Mesendoderm (in vitro differentiated cells): ENCODE results near the gene APBA2.

Source experiments
- DNase-seq: peaks from one replicate; pipeline ENCODE4 v3.0.0; 2013
- H2AK5ac ChIP-seq: 2 replicates; pipeline ENCODE4 v1.6.1; 2013; ENCODE audit warnings: low read length, inconsistent platforms
- H2BK120ac ChIP-seq: 2 replicates; pipeline ENCODE4 v1.6.1; 2013; ENCODE audit warnings: low read depth, mild to moderate bottlenecking, low read length, moderate library complexity, mixed read lengths
- H2BK15ac ChIP-seq: replicated peaks from 2 replicates; pipeline ENCODE4 v1.6.1; 2013; ENCODE audit warnings: low read depth, mild to moderate bottlenecking, moderate library complexity
- H2BK5ac ChIP-seq: 2 replicates; pipeline ENCODE4 v1.6.1; 2013; ENCODE audit warnings: low read length, inconsistent platforms
- H3K18ac ChIP-seq: 2 replicates; pipeline ENCODE4 v1.6.1; 2013; ENCODE audit warnings: mild to moderate bottlenecking, low read length, mixed read lengths
- H3K23ac ChIP-seq: one replicate; pipeline ENCODE4 v1.6.1; 2013; ENCODE audit warnings: low read length
- H3K27ac ChIP-seq: 2 replicates; pipeline ENCODE4 v1.5.1; 2013; ENCODE audit warnings: low read depth, mild to moderate bottlenecking, inconsistent platforms, low read length, moderate library complexity
- H3K27me3 ChIP-seq: 2 replicates; pipeline ENCODE4 v1.6.1; 2013; ENCODE audit warnings: low read length, control low read depth, mild to moderate bottlenecking, inconsistent platforms; ENCODE audit not compliant: insufficient read depth, poor library complexity
- H3K36me3 ChIP-seq: 2 replicates; pipeline ENCODE4 v1.6.1; 2013; ENCODE audit warnings: low read length, inconsistent platforms; ENCODE audit not compliant: control insufficient read depth, insufficient read depth
- H3K4ac ChIP-seq: one replicate; pipeline ENCODE4 v1.6.1; 2013; ENCODE audit warnings: low read depth, mild to moderate bottlenecking, low read length, moderate library complexity
- H3K4me1 ChIP-seq: 2 replicates; pipeline ENCODE4 v1.6.1; 2013; ENCODE audit warnings: low read depth, low read length, inconsistent platforms; ENCODE audit not compliant: control insufficient read depth
- H3K4me2 ChIP-seq: 2 replicates; pipeline ENCODE4 v1.6.1; 2013; ENCODE audit warnings: low read length
- H3K4me3 ChIP-seq: 2 replicates; pipeline ENCODE4 v1.5.1; 2013; ENCODE audit warnings: mild to moderate bottlenecking, low read length
- H3K56ac ChIP-seq: one replicate; pipeline ENCODE4 v1.6.1; 2013; ENCODE audit warnings: low read length
- H3K79me1 ChIP-seq: 2 replicates; pipeline ENCODE4 v1.6.1; 2013; ENCODE audit warnings: low read length, inconsistent platforms
- H3K79me2 ChIP-seq: 2 replicates; pipeline ENCODE4 v1.6.1; 2013; ENCODE audit warnings: mild to moderate bottlenecking, low read length; ENCODE audit not compliant: control insufficient read depth, insufficient read depth
- H3K9ac ChIP-seq: 2 replicates; pipeline ENCODE4 v1.6.1; 2013; ENCODE audit warnings: low read length, inconsistent platforms
- H4K5ac ChIP-seq: one replicate; pipeline ENCODE4 v1.6.1; 2013; ENCODE audit warnings: low read length
- H4K8ac ChIP-seq: one replicate; pipeline ENCODE4 v1.6.1; 2013; ENCODE audit warnings: low read depth, mild to moderate bottlenecking, control low read depth, low read length, moderate library complexity
- WGBS: extraction: QIAGEN DNeasy Blood & Tissue Kit; methylation state at CpG from one replicate; pipeline ENCODE4 v1.1.7; 2013; ENCODE audit warnings: low lambda C conversion rate, missing lambda C conversion rate; ENCODE audit not compliant: insufficient coverage; ENCODE audit errors: extremely low coverage; 5-methylcytosine and 5-hydroxymethylcytosine counted together

The APBA2 gene

DNA sequence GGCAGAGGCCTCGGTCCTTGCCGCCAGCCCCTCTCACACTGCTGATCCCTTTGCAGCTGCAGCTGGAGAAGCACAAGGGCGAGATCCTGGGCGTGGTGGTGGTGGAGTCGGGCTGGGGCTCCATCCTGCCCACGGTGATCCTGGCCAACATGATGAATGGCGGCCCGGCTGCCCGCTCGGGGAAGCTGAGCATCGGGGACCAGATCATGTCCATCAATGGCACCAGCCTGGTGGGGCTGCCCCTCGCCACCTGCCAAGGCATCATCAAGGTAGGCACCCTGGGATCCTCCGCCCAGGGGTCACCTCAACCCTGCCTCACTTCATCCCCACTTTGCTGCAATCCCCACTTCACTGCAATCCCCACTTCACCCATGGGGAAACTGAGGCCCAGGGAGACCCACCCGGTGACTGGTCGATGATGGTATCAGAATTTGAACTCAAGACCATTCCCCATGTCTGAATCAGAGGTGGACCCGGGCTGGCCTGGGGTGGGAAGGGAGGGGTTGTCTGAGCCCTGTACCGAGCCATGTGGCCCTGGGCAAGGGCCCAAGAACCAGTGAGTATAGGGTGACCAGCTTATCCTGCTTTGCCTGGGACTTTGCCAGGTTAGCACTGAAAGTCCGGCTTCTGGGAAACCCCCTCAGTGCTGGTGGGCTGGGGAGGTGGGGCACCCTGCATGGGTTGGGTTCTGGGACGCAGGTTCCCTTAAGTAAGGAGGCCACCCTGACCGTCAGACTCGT lies 220.9 kb downstream of the APBA2 start:
- no peaks in the 10 kb centered on the region for H3K79me1 ChIP-seq
- H3K36me3 ChIP-seq: no peaks in the 10 kb centered on the region
- DNase-seq: no peak
- H3K4me1 ChIP-seq: no peaks in the 10 kb centered on the region
- H3K4ac ChIP-seq: no peak overlapping the region
- H4K8ac ChIP-seq: no peak overlapping the region
- H3K27ac ChIP-seq: no peak overlapping the region
- no peak overlapping the region for H3K23ac ChIP-seq
- H4K5ac ChIP-seq: no peak overlapping the region
- no peak overlapping the region for H2BK15ac ChIP-seq
- no peak overlapping the region for H2BK120ac ChIP-seq
- H3K9ac ChIP-seq: no peak overlapping the region
- H3K79me2 ChIP-seq: no peaks in the 10 kb centered on the region
- no peaks in the 10 kb centered on the region for H3K27me3 ChIP-seq
- no peak overlapping the region for H3K56ac ChIP-seq
- no peak overlapping the region for H3K4me2 ChIP-seq
- no peak overlapping the region for H3K4me3 ChIP-seq
- WGBS: no CpG with 5 or more reads among the region's 21 CpGs
- H2BK5ac ChIP-seq: no peak overlapping the region
- no peak overlapping the region for H2AK5ac ChIP-seq
- H3K18ac ChIP-seq: no peak overlapping the region

DNA sequence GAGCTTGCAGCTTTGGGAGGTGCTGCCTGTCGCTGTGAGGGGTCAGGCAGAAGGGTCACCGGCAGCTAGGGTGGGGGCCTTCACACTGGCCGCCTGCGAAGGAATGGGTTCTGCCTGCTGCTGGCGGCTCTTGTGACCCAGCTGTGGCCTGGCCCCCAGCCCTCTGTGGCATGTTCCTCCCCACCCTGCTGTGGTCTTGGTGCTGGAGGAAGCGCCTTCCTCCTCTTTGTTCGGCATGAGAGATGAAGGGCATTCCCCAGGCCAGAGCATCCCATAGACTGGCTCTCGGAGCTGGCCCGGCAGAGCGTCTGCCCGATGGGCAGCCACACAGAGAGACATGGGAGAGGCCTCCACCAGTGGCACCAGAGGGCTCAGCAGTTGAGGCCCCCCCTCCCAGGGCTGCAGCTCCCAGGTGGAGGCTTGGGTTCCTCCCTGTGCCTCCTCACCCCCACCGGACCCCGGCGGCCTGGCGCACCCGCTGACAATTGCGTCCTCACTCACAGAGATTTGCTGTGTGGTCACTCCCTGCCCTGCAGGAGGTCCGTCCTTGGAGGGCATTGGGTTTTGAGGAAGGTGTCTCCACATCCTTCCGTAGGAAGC lies 221.6 kb downstream of the APBA2 start:
- Histone ChIP-seq H3K23ac (no peak overlapping the region), H3K4me2 (no peak overlapping the region), H2BK5ac (no peak overlapping the region), H3K4me3 (no peak overlapping the region), H3K27ac (no peak overlapping the region), H2BK15ac (no peak overlapping the region), H3K18ac (no peak overlapping the region), H3K27me3 (no peaks in the 10 kb centered on the region), H3K36me3 (no peaks in the 10 kb centered on the region), H3K4me1 (no peaks in the 10 kb centered on the region), H3K4ac (no peak overlapping the region), H3K9ac (no peak overlapping the region), H3K79me1 (no peaks in the 10 kb centered on the region), H2AK5ac (no peak overlapping the region), H3K56ac (no peak overlapping the region), H4K5ac (no peak overlapping the region), H2BK120ac (no peak overlapping the region), H3K79me2 (no peaks in the 10 kb centered on the region), H4K8ac (no peak overlapping the region)
- WGBS: no CpG with 5 or more reads among the region's 19 CpGs
- DNase-seq: no peak

DNA sequence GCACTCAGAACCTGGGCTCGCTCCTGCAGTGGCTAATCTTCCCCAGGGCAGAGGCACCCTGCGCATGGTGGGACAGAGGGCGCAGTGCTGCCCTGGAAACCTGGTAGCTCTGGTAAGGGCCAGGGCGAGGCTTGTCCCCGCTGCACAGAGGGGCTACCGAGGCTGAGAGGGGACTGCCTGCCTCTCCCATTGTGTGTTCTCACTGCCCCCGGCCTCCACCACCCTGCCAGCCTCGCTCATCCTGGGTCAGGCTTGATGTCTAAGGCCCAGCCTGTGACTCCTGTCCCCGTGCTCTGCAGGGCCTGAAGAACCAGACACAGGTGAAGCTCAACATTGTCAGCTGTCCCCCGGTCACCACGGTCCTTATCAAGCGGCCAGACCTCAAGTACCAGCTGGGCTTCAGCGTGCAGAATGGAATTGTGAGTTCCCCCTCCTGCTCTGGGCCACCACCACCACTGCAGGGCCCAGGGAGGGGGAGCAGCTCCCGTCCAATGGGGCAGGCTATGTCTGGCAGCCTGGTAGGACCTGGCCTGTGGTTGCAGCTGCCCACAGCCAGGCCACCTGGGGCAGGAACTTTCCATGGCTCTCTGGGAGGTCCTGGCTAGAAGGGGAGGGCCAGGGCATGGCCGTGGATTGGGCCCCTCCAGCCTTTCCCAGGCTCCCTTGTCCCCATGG lies 222.3 kb downstream of the APBA2 start:
- Histone ChIP-seq H3K4me2 (no peak overlapping the region), H2BK120ac (no peak overlapping the region), H3K79me1 (no peaks in the 10 kb centered on the region), H3K4me1 (no peaks in the 10 kb centered on the region), H3K56ac (no peak overlapping the region), H3K27ac (no peak overlapping the region), H2BK15ac (no peak overlapping the region), H3K4ac (no peak overlapping the region), H4K8ac (no peak overlapping the region), H3K18ac (no peak overlapping the region), H2AK5ac (no peak overlapping the region), H3K4me3 (no peak overlapping the region), H3K23ac (no peak overlapping the region), H4K5ac (no peak overlapping the region), H3K27me3 (no peaks in the 10 kb centered on the region), H3K79me2 (no peaks in the 10 kb centered on the region), H2BK5ac (no peak overlapping the region), H3K9ac (no peak overlapping the region), H3K36me3 (no peaks in the 10 kb centered on the region)
- no CpG with 5 or more reads among the region's 15 CpGs for WGBS
- no peak for DNase-seq

DNA sequence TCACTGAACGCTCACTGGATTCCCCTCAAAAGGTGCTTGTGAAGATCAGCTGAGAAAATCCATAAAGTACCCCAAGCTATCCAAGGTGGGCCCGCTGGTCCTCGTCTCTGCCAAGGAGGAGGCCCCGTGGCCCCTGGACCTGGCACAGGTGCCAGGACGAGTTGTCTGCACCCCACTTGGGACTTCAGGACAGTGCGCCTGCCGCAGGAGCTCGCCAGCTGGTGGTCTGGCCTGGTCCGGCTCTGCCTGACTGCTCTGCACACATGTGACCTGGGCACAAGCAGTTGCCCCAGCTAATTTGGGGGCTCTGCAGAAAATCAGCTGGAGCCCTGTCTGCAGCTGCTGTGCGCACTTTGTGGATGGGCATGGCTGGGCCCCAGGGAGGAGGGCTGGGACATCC lies 224.0 kb downstream of the APBA2 start:
- H3K4me3 ChIP-seq: no peak overlapping the region
- H2BK120ac ChIP-seq: no peak overlapping the region
- H2BK5ac ChIP-seq: no peak overlapping the region
- H3K79me2 ChIP-seq: no peaks in the 10 kb centered on the region
- H3K27ac ChIP-seq: no peak overlapping the region
- DNase-seq: no peak
- no peak overlapping the region for H4K8ac ChIP-seq
- H4K5ac ChIP-seq: no peak overlapping the region
- no peak overlapping the region for H3K4ac ChIP-seq
- H3K79me1 ChIP-seq: no peaks in the 10 kb centered on the region
- no peaks in the 10 kb centered on the region for H3K27me3 ChIP-seq
- no peak overlapping the region for H3K9ac ChIP-seq
- H3K4me1 ChIP-seq: no peaks in the 10 kb centered on the region
- no peaks in the 10 kb centered on the region for H3K36me3 ChIP-seq
- no CpG with 5 or more reads among the region's 10 CpGs for WGBS
- no peak overlapping the region for H3K56ac ChIP-seq
- no peak overlapping the region for H2BK15ac ChIP-seq
- H2AK5ac ChIP-seq: no peak overlapping the region
- no peak overlapping the region for H3K4me2 ChIP-seq
- no peak overlapping the region for H3K18ac ChIP-seq
- H3K23ac ChIP-seq: no peak overlapping the region

DNA sequence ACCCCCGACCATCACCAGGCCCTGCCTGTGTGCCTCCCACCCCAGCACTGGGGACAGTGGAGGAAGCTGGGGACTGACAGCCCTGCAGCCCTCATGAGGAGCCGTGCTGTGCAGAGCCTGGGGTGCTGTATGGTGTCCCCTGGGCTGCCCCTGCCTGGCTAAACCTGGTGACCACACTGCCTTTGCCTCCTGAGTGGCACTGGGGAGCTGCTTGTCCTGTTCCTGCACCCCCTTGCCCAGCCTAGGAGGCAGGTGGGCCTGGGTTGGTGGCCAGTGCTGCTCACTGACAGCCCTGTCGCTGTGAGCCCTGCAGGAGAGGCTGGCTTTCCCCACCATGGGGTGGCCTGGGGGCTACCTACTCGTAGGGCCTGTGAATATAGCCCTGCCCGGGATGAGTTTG lies 224.4 kb downstream of the APBA2 start:
- H2BK5ac ChIP-seq: no peak overlapping the region
- H3K79me1 ChIP-seq: no peaks in the 10 kb centered on the region
- H3K23ac ChIP-seq: no peak overlapping the region
- no peak overlapping the region for H3K56ac ChIP-seq
- no peaks in the 10 kb centered on the region for H3K4me1 ChIP-seq
- WGBS: no CpG with 5 or more reads among the region's 5 CpGs
- no peak overlapping the region for H2BK15ac ChIP-seq
- no peak for DNase-seq
- no peaks in the 10 kb centered on the region for H3K79me2 ChIP-seq
- no peak overlapping the region for H3K18ac ChIP-seq
- H3K4me3 ChIP-seq: no peak overlapping the region
- no peak overlapping the region for H3K27ac ChIP-seq
- no peak overlapping the region for H3K9ac ChIP-seq
- H3K27me3 ChIP-seq: no peaks in the 10 kb centered on the region
- no peak overlapping the region for H2BK120ac ChIP-seq
- no peaks in the 10 kb centered on the region for H3K36me3 ChIP-seq
- no peak overlapping the region for H3K4me2 ChIP-seq
- no peak overlapping the region for H4K8ac ChIP-seq
- no peak overlapping the region for H4K5ac ChIP-seq
- H2AK5ac ChIP-seq: no peak overlapping the region
- no peak overlapping the region for H3K4ac ChIP-seq
